MM.1S (cell line): Measurements from ENCODE around the gene UPK3B.
"Not testable (repeated sequence)": the region's sequence is repeated elsewhere in the genome, so short reads cannot be mapped to it uniquely, and the experiment has no call there.

Experiments used
- DNase-seq: peaks from one replicate; pipeline ENCODE4 v3.0.0-alpha.2; 2015
- H2AFZ ChIP-seq: fragments of 300-600 bp; sonication (generic); 2 replicates; pipeline ENCODE4 v1.6.0; 2016; ENCODE audit warnings: antibody characterized with exemption, low read length
- H3F3A ChIP-seq: fragments of 300-600 bp; sonication (generic); 2 replicates; pipeline ENCODE4 v1.6.1; 2016; ENCODE audit warnings: mild to moderate bottlenecking, antibody characterized with exemption, low read length, moderate library complexity, mixed read lengths; ENCODE audit not compliant: insufficient read depth
- H3K27ac ChIP-seq: fragments of 300-600 bp; sonication (generic); 2 replicates; pipeline ENCODE4 v1.5.1; 2016; ENCODE audit warnings: mild to moderate bottlenecking, low read length
- H3K27me3 ChIP-seq: fragments of 300-600 bp; sonication (generic); replicated peaks from 2 replicates; pipeline ENCODE4 v1.6.0; 2016; ENCODE audit warnings: low read length; ENCODE audit not compliant: insufficient read depth
- H3K36me3 ChIP-seq: fragments of 300-600 bp; sonication (generic); replicated peaks from 2 replicates; pipeline ENCODE4 v1.6.1; 2016; ENCODE audit warnings: mild to moderate bottlenecking, low read length, mixed read lengths; ENCODE audit not compliant: insufficient read depth
- H3K4me1 ChIP-seq: fragments of 300-600 bp; sonication (generic); 2 replicates; pipeline ENCODE4 v1.6.1; 2016; ENCODE audit warnings: low read length, mixed read lengths
- H3K4me2 ChIP-seq: fragments of 300-600 bp; sonication (generic); 2 replicates; pipeline ENCODE4 v1.6.0; 2016; ENCODE audit warnings: low read depth, low read length
- H3K4me3 ChIP-seq: fragments of 300-600 bp; sonication (generic); 2 replicates; pipeline ENCODE4 v1.5.1; 2016; ENCODE audit warnings: low read length, mixed read lengths
- H3K79me2 ChIP-seq: fragments of 300-600 bp; sonication (generic); 2 replicates; pipeline ENCODE4 v1.6.1; 2016; ENCODE audit warnings: mixed run types, low read length, mixed read lengths
- H3K9ac ChIP-seq: fragments of 300-600 bp; sonication (generic); 2 replicates; pipeline ENCODE4 v1.6.1; 2016; ENCODE audit warnings: low read length, mixed read lengths
- H3K9me2 ChIP-seq: fragments of 300-600 bp; sonication (generic); replicated peaks from 2 replicates; pipeline ENCODE4 v1.6.1; 2016; ENCODE audit warnings: mild to moderate bottlenecking, low read length, mixed read lengths; ENCODE audit not compliant: insufficient read depth
- H3K9me3 ChIP-seq: fragments of 300-600 bp; sonication (generic); replicated peaks from 2 replicates; pipeline ENCODE4 v1.6.1; 2016; ENCODE audit warnings: mild to moderate bottlenecking, low read length, mixed read lengths; ENCODE audit not compliant: insufficient read depth
- H4K20me1 ChIP-seq: fragments of 300-600 bp; sonication (generic); 2 replicates; pipeline ENCODE4 v1.6.1; 2016; ENCODE audit warnings: mild to moderate bottlenecking, low read length, moderate library complexity, mixed read lengths; ENCODE audit not compliant: insufficient read depth

UPK3B gene

DNA sequence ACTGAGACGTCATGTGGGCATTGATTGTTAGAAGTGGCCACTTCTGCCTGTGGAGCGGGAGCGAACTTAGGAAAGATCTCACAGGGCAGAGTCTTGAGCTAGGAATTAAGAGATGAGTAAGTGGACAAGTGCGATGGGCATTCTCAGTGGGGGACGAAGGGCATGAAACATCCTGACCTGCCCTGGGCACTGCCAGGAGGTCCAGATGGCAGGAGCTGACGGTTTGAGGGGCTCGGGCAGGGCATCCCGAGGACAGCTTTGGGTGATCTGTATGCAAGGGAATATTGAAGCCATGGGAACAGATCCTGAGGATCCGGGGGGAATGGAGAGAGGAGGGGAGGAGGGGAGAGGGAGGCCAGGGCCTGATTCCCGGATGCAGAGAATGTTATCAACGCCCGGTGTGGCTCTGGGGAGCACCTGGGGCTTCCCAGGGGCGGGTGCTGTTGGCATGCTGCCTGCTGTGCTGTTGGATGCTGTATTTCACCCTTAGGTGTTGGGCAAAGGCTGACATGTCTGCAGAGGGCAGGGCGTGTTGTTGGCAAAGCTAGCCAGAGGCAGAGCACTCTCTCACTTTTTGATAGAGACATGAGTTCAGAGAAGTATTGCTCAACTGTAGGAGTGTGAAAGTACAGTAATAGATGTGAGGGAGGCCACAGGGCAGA lies 42.5 kb upstream of the UPK3B start:
- H3K9me2 ChIP-seq, H3K4me2 ChIP-seq, H3K79me2 ChIP-seq, H4K20me1 ChIP-seq, H3K27me3 ChIP-seq, H3F3A ChIP-seq, H3K9me3 ChIP-seq, H3K4me3 ChIP-seq, H3K27ac ChIP-seq, DNase-seq, H2AFZ ChIP-seq, H3K36me3 ChIP-seq, H3K4me1 ChIP-seq, H3K9ac ChIP-seq: not testable (repeated sequence)

- not testable (repeated sequence) for H4K20me1 ChIP-seq, H3K4me1 ChIP-seq, H3K79me2 ChIP-seq, H3K4me2 ChIP-seq, H3K27me3 ChIP-seq, H2AFZ ChIP-seq, H3K27ac ChIP-seq, H3F3A ChIP-seq, H3K9me3 ChIP-seq, H3K36me3 ChIP-seq, DNase-seq, H3K9ac ChIP-seq, H3K9me2 ChIP-seq, H3K4me3 ChIP-seq
Observed at GRCh38 chr7:76471556-76472221, 38.7 kb upstream of the UPK3B start.

- H3K9me3 ChIP-seq, H3K4me1 ChIP-seq, H3K9ac ChIP-seq, H3K4me3 ChIP-seq, H3K4me2 ChIP-seq, H4K20me1 ChIP-seq, H3K79me2 ChIP-seq, H3K36me3 ChIP-seq, H3K9me2 ChIP-seq, H3K27me3 ChIP-seq, H3F3A ChIP-seq, DNase-seq, H3K27ac ChIP-seq, H2AFZ ChIP-seq: not testable (repeated sequence)
Observed at GRCh38 chr7:76473097-76473496, 37.3 kb upstream of the UPK3B start.

DNA sequence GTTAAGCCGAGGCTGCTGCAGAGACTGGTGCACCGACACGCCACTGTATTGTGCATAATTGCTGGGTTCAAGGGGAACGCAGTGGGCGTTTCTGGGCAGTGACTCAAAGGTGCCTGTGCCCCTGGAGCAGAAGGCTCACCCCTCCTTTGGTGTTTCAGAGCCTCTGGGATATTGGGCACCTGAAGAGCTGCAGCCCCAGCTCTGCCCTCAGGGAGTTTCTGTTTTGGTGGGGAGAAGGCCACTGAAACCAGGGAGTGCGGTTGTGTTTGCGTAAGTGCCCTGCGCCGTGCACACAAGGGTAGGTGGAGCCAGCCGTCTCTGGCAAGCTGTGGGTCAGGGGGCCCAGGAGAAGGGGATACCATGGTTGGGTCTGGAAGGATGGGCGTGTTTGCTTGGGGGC lies 34.1 kb upstream of the UPK3B start:
- H3K27ac ChIP-seq, H3K4me1 ChIP-seq, H3K9ac ChIP-seq, H2AFZ ChIP-seq, H3K9me3 ChIP-seq, H3F3A ChIP-seq, H3K36me3 ChIP-seq, H3K4me2 ChIP-seq, H3K9me2 ChIP-seq, H3K79me2 ChIP-seq, DNase-seq, H4K20me1 ChIP-seq, H3K27me3 ChIP-seq, H3K4me3 ChIP-seq: not testable (repeated sequence)

DNA sequence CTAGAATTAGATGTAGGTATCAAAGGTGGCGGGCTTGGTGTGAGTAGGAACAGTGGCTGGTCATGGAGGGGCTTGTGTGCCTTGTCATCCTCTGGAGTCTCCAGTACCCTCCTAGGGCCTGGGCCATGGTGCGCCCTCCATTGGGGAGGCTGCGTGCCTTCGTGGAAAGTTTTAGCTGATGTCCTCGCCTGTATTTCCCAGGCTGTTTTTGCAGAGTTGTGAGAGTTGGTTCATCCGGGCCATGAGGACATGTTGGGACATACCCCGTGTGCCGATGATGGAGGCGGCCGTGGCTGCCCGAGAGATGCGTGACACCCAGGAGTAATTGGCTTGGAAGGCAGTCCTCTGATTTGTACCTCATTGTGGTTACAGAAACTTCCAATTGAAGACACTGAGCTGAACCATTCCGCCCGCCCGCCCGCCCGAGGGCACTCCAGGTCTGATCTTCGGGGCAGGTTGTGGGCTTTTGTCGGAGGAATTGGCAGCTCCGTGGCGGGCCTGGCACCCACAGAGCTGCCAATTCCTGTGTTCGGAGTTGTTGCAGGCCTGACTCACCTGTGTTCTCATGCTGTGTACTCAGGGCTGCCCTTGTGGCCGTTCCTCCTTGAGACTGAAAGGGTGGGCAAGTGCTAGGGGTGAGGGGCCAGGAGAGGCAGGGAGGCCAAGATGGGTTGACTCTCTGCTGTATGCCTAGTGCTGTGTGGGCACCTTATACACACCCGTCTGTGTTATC lies 33.4 kb upstream of the UPK3B start:
- not testable (repeated sequence) for H3K4me3 ChIP-seq, H3K9me2 ChIP-seq, H3K36me3 ChIP-seq, H3K79me2 ChIP-seq, H3F3A ChIP-seq, H3K4me1 ChIP-seq, H3K27me3 ChIP-seq, H3K27ac ChIP-seq, H4K20me1 ChIP-seq, H3K9me3 ChIP-seq, H3K4me2 ChIP-seq, DNase-seq, H2AFZ ChIP-seq, H3K9ac ChIP-seq

- H3K9ac ChIP-seq, H3K36me3 ChIP-seq, H3K27ac ChIP-seq, H3K4me2 ChIP-seq, H3K4me3 ChIP-seq, H2AFZ ChIP-seq, DNase-seq, H3K9me3 ChIP-seq, H3K4me1 ChIP-seq, H3K9me2 ChIP-seq, H3F3A ChIP-seq, H3K79me2 ChIP-seq, H3K27me3 ChIP-seq, H4K20me1 ChIP-seq: not testable (repeated sequence)
Observed at GRCh38 chr7:76479628-76480027, 30.7 kb upstream of the UPK3B start.

- not testable (repeated sequence) for DNase-seq, H2AFZ ChIP-seq, H3K9ac ChIP-seq, H3K4me3 ChIP-seq, H3K36me3 ChIP-seq, H3K4me2 ChIP-seq, H3K4me1 ChIP-seq, H3K9me2 ChIP-seq, H3K79me2 ChIP-seq, H3F3A ChIP-seq, H4K20me1 ChIP-seq, H3K9me3 ChIP-seq, H3K27me3 ChIP-seq, H3K27ac ChIP-seq
Observed at GRCh38 chr7:76480403-76481253, 29.7 kb upstream of the UPK3B start.
